HT1080 (cell line): Measurements from ENCODE around the gene KREMEN1. TPM values are rescaled to one million over a fixed set of nuclear protein-coding genes. Genes with fewer than 3 reads are reported as not detected.

Experiments
- DNase-seq: peaks from one replicate; pipeline ENCODE4 v3.0.0-alpha.2; 2015; ENCODE audit warnings: low read depth
- total RNA-seq: library from RNA; depleted of rRNA; stranded (reverse); fragments of >200 nt; shearing (Covaris generic); gene quantifications from 2 replicates; pipeline ENCODE4 v1.2.3, GENCODE V29; 2014

Gene KREMEN1
- total RNA-seq, 1 experiment from 2014 or later = 0.92 TPM

- no peak for DNase-seq
Measured at GRCh38 chr22:29183971-29184848, 111.4 kb downstream of the KREMEN1 start.

GRCh38 chr22:29184849-29185490 lies 112.1 kb downstream of the KREMEN1 start:
- DNase-seq = no peak

GRCh38 chr22:29186302-29186701 lies 113.5 kb downstream of the KREMEN1 start:
- DNase-seq = no peak

DNA sequence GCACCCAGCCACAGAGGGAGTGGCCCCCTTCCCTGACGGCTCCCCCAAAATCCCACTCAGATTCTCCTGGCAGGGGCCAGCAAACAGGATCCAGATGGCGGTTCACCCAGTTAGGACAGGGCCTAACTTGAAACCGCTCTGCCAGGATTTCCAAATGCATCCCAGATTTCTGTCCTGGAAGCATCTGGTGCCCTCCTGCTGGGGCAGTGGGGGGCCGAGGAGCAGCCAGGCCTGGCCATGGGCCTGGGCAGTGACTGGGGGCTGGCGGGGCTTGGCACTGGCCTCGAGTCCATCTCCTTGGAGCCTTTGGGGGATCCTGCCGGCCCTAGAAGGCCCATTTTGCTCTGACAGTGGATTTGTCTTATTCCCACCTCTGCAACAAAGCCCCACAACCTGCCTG lies 115.0 kb downstream of the KREMEN1 start:
- no peak for DNase-seq

DNA sequence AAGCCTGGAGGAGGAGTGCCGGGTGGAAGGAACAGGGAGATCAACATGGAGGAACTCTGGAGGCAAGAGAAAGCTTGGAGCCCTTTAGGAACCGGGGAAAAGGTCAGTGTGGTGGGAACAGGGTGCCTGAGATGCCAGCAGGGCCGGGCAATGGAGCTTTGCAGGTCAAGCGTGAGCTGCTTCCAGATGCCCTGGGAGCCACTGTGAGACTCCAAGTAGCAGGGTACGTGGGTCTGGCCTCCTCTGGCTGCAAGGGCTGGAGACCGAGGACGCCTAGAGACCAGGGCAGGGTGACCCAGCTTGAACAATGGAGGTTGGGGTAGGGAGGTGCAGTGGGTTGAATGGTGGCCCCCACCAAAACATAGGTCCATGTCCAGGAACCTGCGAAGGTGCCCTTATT lies 117.2 kb downstream of the KREMEN1 start:
- DNase-seq = no peak

DNA sequence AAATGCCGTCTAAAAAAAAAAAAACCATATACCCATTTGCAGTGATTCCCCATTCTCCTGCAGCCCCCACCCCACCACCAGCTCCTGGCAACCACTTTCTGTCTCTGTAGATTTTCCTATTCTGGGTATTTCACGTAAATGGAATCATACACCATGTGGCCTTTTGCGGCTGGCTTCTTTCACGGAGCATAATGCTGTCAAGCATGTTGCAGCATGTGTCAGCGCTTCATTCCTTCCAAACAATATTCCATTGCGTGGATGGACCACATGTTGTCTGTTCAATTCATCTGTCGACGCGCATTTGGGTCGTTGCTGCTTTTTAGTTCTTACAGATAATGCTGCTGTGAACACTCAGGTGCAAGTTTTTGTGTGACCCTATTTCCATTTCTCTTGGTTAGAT lies 118.1 kb downstream of the KREMEN1 start:
- DNase-seq = no peak

DNA sequence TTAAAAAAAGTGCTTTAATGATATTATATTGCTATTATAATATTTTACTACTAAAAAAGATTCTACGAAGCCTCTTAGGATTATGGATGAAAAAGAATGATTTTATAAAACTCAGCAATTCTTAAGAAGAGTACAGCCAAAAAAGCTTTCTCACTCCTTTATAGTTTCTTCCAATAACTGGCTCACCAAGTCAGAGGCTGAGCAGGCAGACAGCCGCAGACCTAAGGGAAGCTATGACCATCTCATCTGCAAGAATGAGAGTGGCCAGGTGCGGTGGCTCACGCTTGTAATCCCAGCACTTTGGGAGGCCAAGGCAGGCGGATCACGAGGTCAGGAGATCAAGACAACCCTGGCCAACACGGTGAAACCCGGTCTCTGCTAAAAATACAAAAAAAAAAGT lies 120.2 kb downstream of the KREMEN1 start:
- DNase-seq = no peak

- no peak for DNase-seq
Measured at GRCh38 chr22:29194184-29194583, 121.3 kb downstream of the KREMEN1 start.

GRCh38 chr22:29195118-29195963 lies 122.5 kb downstream of the KREMEN1 start:
- DNase-seq = no peak

DNA sequence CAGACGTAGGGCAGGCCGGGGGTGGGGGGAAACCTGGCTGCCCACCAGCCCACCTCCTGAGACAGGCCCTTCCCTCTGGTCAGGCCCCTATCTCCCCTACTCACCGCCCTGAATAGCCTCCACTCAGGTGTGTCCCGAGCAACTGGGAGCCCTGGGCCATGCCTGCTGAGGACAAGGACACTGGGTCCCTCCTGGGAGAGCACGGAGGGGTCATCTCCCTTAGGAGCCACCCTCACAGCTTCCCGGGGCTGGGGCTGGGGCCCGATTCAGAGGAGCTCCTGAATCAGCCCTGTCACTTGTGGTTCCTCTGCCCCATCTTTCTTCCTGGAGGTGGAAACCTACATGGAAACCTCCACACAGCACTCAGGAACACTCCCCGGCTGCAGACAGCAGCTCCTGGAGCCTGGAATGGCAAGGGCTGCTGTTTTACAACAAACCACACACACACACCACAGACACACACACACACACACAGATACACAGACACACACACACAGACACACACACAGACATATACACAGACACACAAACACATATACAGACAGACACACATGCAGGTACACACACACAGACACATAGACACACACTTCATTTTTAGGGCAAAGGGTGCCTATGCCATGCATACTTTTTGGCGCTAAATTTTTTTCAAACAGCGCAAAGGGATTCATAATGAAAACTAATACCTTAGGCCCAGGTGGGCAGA lies 123.3 kb downstream of the KREMEN1 start:
- DNase-seq = no peak

DNA sequence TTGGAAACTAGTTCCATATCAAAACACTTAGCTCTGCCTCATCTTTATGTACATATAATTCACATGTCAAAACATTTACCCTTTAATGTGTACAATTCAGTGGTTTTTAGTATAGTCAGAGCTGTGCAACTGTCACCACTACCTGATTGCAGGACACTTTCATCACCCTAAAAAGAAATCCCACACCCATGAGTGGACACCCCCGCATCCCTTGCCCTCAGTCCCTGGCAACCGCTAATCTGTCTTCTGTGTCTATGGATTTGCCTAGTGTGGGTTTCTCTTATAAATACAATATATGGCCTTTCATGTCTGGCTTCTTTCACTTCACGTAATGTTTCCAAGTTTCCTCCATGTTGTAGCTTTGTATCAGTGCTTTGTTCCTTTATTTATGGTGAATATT lies 124.3 kb downstream of the KREMEN1 start:
- DNase-seq = no peak

GRCh38 chr22:29198240-29198639 lies 125.4 kb downstream of the KREMEN1 start:
- no peak for DNase-seq

GRCh38 chr22:29199702-29200400 lies 127.0 kb downstream of the KREMEN1 start:
- no peak for DNase-seq

DNA sequence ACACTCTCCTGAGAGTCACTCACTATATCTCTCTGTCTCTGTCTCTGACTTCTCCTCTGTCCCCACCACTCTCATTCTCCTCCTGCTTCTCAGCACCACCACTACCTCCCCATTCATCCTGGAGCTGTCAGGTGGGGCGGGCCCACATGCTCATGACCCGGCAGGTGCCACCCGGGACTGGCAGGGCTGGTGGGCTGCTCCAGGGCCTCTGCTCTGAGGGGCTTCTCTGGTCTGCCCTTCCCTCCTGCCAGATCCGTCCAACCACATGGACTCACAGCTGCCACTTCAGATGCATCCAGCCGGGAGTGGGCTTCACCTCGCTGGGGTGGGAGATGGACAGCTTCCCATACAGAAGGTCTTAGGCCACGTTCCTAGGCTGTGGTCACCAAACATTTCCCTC lies 128.1 kb downstream of the KREMEN1 start:
- DNase-seq = no peak

- no peak for DNase-seq
Measured at GRCh38 chr22:29201782-29202181, 128.9 kb downstream of the KREMEN1 start.

DNA sequence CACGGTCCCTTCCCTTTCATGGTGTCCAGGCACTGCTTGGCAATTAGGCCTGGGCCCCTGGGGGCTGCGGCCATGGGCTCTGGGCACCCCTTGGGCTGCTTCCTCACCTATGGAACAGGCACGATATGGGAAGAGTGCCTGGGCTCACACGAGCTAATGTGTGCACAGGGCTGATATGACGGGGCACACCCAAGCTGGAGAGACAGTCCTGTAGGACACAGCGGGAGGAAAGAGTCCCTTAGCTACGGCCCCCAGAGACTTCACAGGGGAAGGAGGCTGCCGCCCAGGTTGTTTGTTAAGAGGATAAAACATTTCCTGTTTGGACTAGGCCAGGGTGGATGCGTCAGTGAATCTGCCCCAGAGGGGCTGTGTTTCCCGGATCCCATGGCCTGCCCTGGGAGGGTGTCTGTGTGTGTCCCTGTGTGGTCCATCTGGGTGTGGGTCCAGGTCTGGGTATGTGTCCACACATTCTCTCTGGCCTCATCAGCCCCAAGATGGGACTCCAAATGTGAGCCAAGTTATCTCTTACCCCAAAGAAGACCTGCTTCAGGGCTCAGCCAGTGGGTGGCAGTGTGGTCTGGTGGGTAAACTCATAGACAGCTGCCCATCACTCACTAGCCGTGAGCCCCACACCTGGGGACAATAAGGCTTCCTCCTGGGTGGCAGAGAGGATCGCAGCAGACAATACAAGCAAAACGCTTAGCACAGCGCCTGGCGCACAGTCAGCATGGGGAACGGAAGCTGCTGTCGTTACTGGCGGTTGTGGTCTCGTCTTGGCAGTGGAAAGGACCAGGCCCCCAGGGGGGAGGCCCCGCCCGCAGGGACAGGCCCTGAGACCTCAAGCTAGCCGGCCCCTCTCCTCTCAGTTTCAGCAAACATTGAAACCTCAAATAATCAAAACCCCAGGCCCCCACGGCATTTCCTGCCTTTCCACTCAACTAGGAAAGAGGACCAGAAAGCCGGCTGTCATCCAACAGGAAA lies 129.7 kb downstream of the KREMEN1 start:
- peak; percentile 64 for DNase-seq

- no peak for DNase-seq
Measured at GRCh38 chr22:29203488-29204454, 130.9 kb downstream of the KREMEN1 start.
